ENCODE data around the gene SBNO2. TPM values are rescaled to one million over a fixed set of nuclear protein-coding genes. Genes with fewer than 3 reads are reported as not detected.

The SBNO2 gene
- 21.0 TPM for polyA plus RNA-seq (2013, experiment 1 of 4)
- polyA plus RNA-seq (2013, experiment 2 of 4), result 19.6 TPM
- polyA plus RNA-seq (2013, experiment 3 of 4), result 14.0 TPM
- 16.5 TPM for polyA plus RNA-seq (2013, experiment 4 of 4)

GRCh38 chr19:1173845-1174809 lies at the start of gene SBNO2:
TSS of gene SBNO2 (minus strand) at chr19:1174268. CDS start at chr19:1154276, 19,992 bp downstream.
- peaks cover 29% of the 10 kb centered on the region for H3K4me1 ChIP-seq (ENCODE audit: control insufficient read depth, insufficient read depth, low read length)
- 13 to 14% methylated on average over 84 of the region's 84 CpGs for WGBS, 2 experiments
- peak within 1 kb of the TSS; percentile 76 for H3K4me3 ChIP-seq (ENCODE audit: insufficient read depth, low read depth, low read length)
- no peaks in the 10 kb centered on the region for H3K36me3 ChIP-seq (ENCODE audit: control insufficient read depth, insufficient read depth, low read length)
- H3K27ac ChIP-seq (ENCODE audit: insufficient read depth, low read depth, low read length, poor library complexity, severe bottlenecking), result peak within 1 kb of the TSS; percentile 27
- no peaks in the 10 kb centered on the region for H3K27me3 ChIP-seq (ENCODE audit: control insufficient read depth, insufficient read depth, low read length, poor library complexity, severe bottlenecking)
- H3K9me3 ChIP-seq (ENCODE audit: control insufficient read depth, low read length), result no peaks in the 10 kb centered on the region

- peaks cover 30% of the 10 kb centered on the region for H3K36me3 ChIP-seq (ENCODE audit: control insufficient read depth, insufficient read depth, low read length)
- no peaks in the 10 kb centered on the region for H3K4me1 ChIP-seq (ENCODE audit: control insufficient read depth, insufficient read depth, low read length)
- H3K27me3 ChIP-seq (ENCODE audit: control insufficient read depth, insufficient read depth, low read length, poor library complexity, severe bottlenecking), result no peaks in the 10 kb centered on the region
- H3K27ac ChIP-seq (ENCODE audit: insufficient read depth, low read depth, low read length, poor library complexity, severe bottlenecking), result no peak overlapping the region
- no peaks in the 10 kb centered on the region for H3K9me3 ChIP-seq (ENCODE audit: control insufficient read depth, low read length)
- no peak overlapping the region for H3K4me3 ChIP-seq (ENCODE audit: insufficient read depth, low read depth, low read length)
- WGBS, 2 experiments, result 91 to 93% methylated on average over 48 of the region's 48 CpGs
Observed at GRCh38 chr19:1223018-1223855, 49.2 kb upstream of the SBNO2 start.

GRCh38 chr19:1222394-1222793 lies 48.3 kb upstream of the SBNO2 start:
- Histone ChIP-seq H3K27ac (ENCODE audit: insufficient read depth, low read depth, low read length, poor library complexity, severe bottlenecking) (no peak overlapping the region), H3K27me3 (ENCODE audit: control insufficient read depth, insufficient read depth, low read length, poor library complexity, severe bottlenecking) (no peaks in the 10 kb centered on the region), H3K36me3 (ENCODE audit: control insufficient read depth, insufficient read depth, low read length) (peaks cover 22% of the 10 kb centered on the region), H3K4me1 (ENCODE audit: control insufficient read depth, insufficient read depth, low read length) (no peaks in the 10 kb centered on the region), H3K9me3 (ENCODE audit: control insufficient read depth, low read length) (no peaks in the 10 kb centered on the region), H3K4me3 (ENCODE audit: insufficient read depth, low read depth, low read length) (no peak overlapping the region)
- WGBS, 2 experiments, result 90 to 93% methylated on average over 14 of the region's 14 CpGs

GRCh38 chr19:1221904-1222255 lies 47.8 kb upstream of the SBNO2 start:
- no peaks in the 10 kb centered on the region for H3K27me3 ChIP-seq (ENCODE audit: control insufficient read depth, insufficient read depth, low read length, poor library complexity, severe bottlenecking)
- H3K9me3 ChIP-seq (ENCODE audit: control insufficient read depth, low read length), result no peaks in the 10 kb centered on the region
- H3K27ac ChIP-seq (ENCODE audit: insufficient read depth, low read depth, low read length, poor library complexity, severe bottlenecking), result no peak overlapping the region
- no peak overlapping the region for H3K4me3 ChIP-seq (ENCODE audit: insufficient read depth, low read depth, low read length)
- H3K4me1 ChIP-seq (ENCODE audit: control insufficient read depth, insufficient read depth, low read length), result no peaks in the 10 kb centered on the region
- H3K36me3 ChIP-seq (ENCODE audit: control insufficient read depth, insufficient read depth, low read length), result peaks cover 17% of the 10 kb centered on the region
- WGBS, 2 experiments, result 95% methylated on average over 22 of the region's 22 CpGs

GRCh38 chr19:1220976-1221903 lies 47.2 kb upstream of the SBNO2 start:
- Histone ChIP-seq H3K9me3 (ENCODE audit: control insufficient read depth, low read length) (no peaks in the 10 kb centered on the region), H3K4me3 (ENCODE audit: insufficient read depth, low read depth, low read length) (no peak overlapping the region), H3K27me3 (ENCODE audit: control insufficient read depth, insufficient read depth, low read length, poor library complexity, severe bottlenecking) (no peaks in the 10 kb centered on the region), H3K36me3 (ENCODE audit: control insufficient read depth, insufficient read depth, low read length) (peaks cover 12% of the 10 kb centered on the region), H3K27ac (ENCODE audit: insufficient read depth, low read depth, low read length, poor library complexity, severe bottlenecking) (no peak overlapping the region), H3K4me1 (ENCODE audit: control insufficient read depth, insufficient read depth, low read length) (no peaks in the 10 kb centered on the region)
- WGBS, 2 experiments, result 88 to 89% methylated on average over 38 of the region's 38 CpGs

GRCh38 chr19:1220477-1220930 lies 46.4 kb upstream of the SBNO2 start:
- Histone ChIP-seq H3K36me3 (ENCODE audit: control insufficient read depth, insufficient read depth, low read length) (peaks cover 11% of the 10 kb centered on the region), H3K4me3 (ENCODE audit: insufficient read depth, low read depth, low read length) (no peak overlapping the region), H3K9me3 (ENCODE audit: control insufficient read depth, low read length) (no peaks in the 10 kb centered on the region), H3K27me3 (ENCODE audit: control insufficient read depth, insufficient read depth, low read length, poor library complexity, severe bottlenecking) (no peaks in the 10 kb centered on the region), H3K27ac (ENCODE audit: insufficient read depth, low read depth, low read length, poor library complexity, severe bottlenecking) (no peak overlapping the region), H3K4me1 (ENCODE audit: control insufficient read depth, insufficient read depth, low read length) (no peaks in the 10 kb centered on the region)
- 95 to 96% methylated on average over 33 of the region's 33 CpGs for WGBS, 2 experiments

- Histone ChIP-seq H3K9me3 (ENCODE audit: control insufficient read depth, low read length) (no peaks in the 10 kb centered on the region), H3K36me3 (ENCODE audit: control insufficient read depth, insufficient read depth, low read length) (peaks cover 11% of the 10 kb centered on the region), H3K27ac (ENCODE audit: insufficient read depth, low read depth, low read length, poor library complexity, severe bottlenecking) (no peak overlapping the region), H3K4me3 (ENCODE audit: insufficient read depth, low read depth, low read length) (no peak overlapping the region), H3K4me1 (ENCODE audit: control insufficient read depth, insufficient read depth, low read length) (peaks cover under 1% of the 10 kb centered on the region), H3K27me3 (ENCODE audit: control insufficient read depth, insufficient read depth, low read length, poor library complexity, severe bottlenecking) (no peaks in the 10 kb centered on the region)
- 95 to 96% methylated on average over 19 of the region's 19 CpGs for WGBS, 2 experiments
Observed at GRCh38 chr19:1219786-1220476, 45.9 kb upstream of the SBNO2 start.

- Histone ChIP-seq H3K4me1 (ENCODE audit: control insufficient read depth, insufficient read depth, low read length) (peaks cover 10% of the 10 kb centered on the region), H3K36me3 (ENCODE audit: control insufficient read depth, insufficient read depth, low read length) (peaks cover 11% of the 10 kb centered on the region), H3K27me3 (ENCODE audit: control insufficient read depth, insufficient read depth, low read length, poor library complexity, severe bottlenecking) (no peaks in the 10 kb centered on the region), H3K27ac (ENCODE audit: insufficient read depth, low read depth, low read length, poor library complexity, severe bottlenecking) (no peak overlapping the region), H3K4me3 (ENCODE audit: insufficient read depth, low read depth, low read length) (no peak overlapping the region), H3K9me3 (ENCODE audit: control insufficient read depth, low read length) (no peaks in the 10 kb centered on the region)
- WGBS, 2 experiments, result 95% methylated on average over 37 of the region's 37 CpGs
Observed at GRCh38 chr19:1218751-1219567, 44.9 kb upstream of the SBNO2 start.
